Neutrophil (primary cell): Measurements from ENCODE around the gene HNRNPUL1.

ENCODE experiments used
- H3K27ac ChIP-seq: fragments of 200-600 bp; sonication (generic); 2 replicates; pipeline ENCODE4 v1.5.1; 2016; ENCODE audit warnings: mild to moderate bottlenecking, moderate library complexity
- H3K27me3 ChIP-seq: fragments of 200-600 bp; sonication (generic); 2 replicates; pipeline ENCODE4 v1.6.0; 2016; ENCODE audit warnings: mild to moderate bottlenecking
- H3K36me3 ChIP-seq: fragments of 200-600 bp; sonication (generic); 2 replicates; pipeline ENCODE4 v1.5.1; 2017
- H3K4me1 ChIP-seq, 2 experiments: fragments of 200-600 bp in 1 of 2; sonication (generic) in 1 of 2; 1 replicate in 1 of 2; 2 replicates in 1 of 2; pipeline versions ENCODE4 v1.5.1 to v1.6.1; 2013 to 2016; ENCODE audit warnings: low read depth in 1 of 2, low read length in 1 of 2, mild to moderate bottlenecking in 1 of 2, moderate library complexity in 1 of 2; ENCODE audit not compliant: control insufficient read depth in 1 of 2, insufficient read depth in 1 of 2
- H3K4me3 ChIP-seq, 2 experiments: fragments of 200-600 bp in 1 of 2; sonication (generic) in 1 of 2; 1 replicate in 1 of 2; 2 replicates in 1 of 2; pipeline ENCODE4 v1.5.1; 2013 to 2016; ENCODE audit warnings: low read depth in 1 of 2, low read length in 1 of 2, mild to moderate bottlenecking in 1 of 2, moderate library complexity in 1 of 2
- H3K9me3 ChIP-seq: fragments of 200-600 bp; sonication (generic); 2 replicates; pipeline ENCODE4 v1.5.1; 2016
- CTCF ChIP-seq: fragments of 200-600 bp; sonication (generic); IDR thresholded peaks from 2 replicates; pipeline ENCODE4 v1.5.1; 2016; ENCODE audit warnings: antibody characterized with exemption

HNRNPUL1 gene

GRCh38 chr19:41294393-41294792 is 30.2 kb downstream of the HNRNPUL1 start:
- H3K27ac ChIP-seq = no peak overlapping the region
- H3K9me3 ChIP-seq = no peaks in the 10 kb centered on the region
- H3K4me3 ChIP-seq = no peak overlapping the region
- H3K27me3 ChIP-seq = no peaks in the 10 kb centered on the region
- H3K36me3 ChIP-seq = peaks cover 97% of the 10 kb centered on the region
- H3K4me1 ChIP-seq = peaks cover 0 to 3% of the 10 kb centered on the region in 2 experiments
- no peak for TF ChIP-seq CTCF

GRCh38 chr19:41295499-41295898 is 31.3 kb downstream of the HNRNPUL1 start:
- Histone ChIP-seq H3K9me3 (no peaks in the 10 kb centered on the region), H3K4me1 (peaks cover 0 to 3% of the 10 kb centered on the region in 2 experiments), H3K27ac (no peak overlapping the region), H3K27me3 (no peaks in the 10 kb centered on the region), H3K36me3 (peaks cover 97% of the 10 kb centered on the region), H3K4me3 (no peak overlapping the region)
- TF ChIP-seq CTCF = no peak

- no peak for TF ChIP-seq CTCF
- Histone ChIP-seq H3K4me3 (no peak overlapping the region), H3K9me3 (no peaks in the 10 kb centered on the region), H3K4me1 (peaks cover 0 to 3% of the 10 kb centered on the region in 2 experiments), H3K27me3 (no peaks in the 10 kb centered on the region), H3K36me3 (peaks cover 96% of the 10 kb centered on the region), H3K27ac (peak overlapping the region; percentile 44)
Observed at GRCh38 chr19:41296433-41296871, 32.3 kb downstream of the HNRNPUL1 start.

GRCh38 chr19:41297628-41298347 is 33.6 kb downstream of the HNRNPUL1 start:
- H3K4me1 ChIP-seq = peaks cover 6 to 10% of the 10 kb centered on the region in 2 experiments
- TF ChIP-seq CTCF = no peak
- peak overlapping the region; percentile 44 for H3K27ac ChIP-seq
- H3K4me3 ChIP-seq = no peak overlapping the region
- H3K36me3 ChIP-seq = peaks cover 91% of the 10 kb centered on the region
- no peaks in the 10 kb centered on the region for H3K27me3 ChIP-seq
- no peaks in the 10 kb centered on the region for H3K9me3 ChIP-seq

- H3K4me1 ChIP-seq = peaks cover 10 to 13% of the 10 kb centered on the region in 2 experiments
- H3K9me3 ChIP-seq = no peaks in the 10 kb centered on the region
- no peaks in the 10 kb centered on the region for H3K27me3 ChIP-seq
- no peak for TF ChIP-seq CTCF
- peaks cover 90% of the 10 kb centered on the region for H3K36me3 ChIP-seq
- no peak overlapping the region for H3K4me3 ChIP-seq
- H3K27ac ChIP-seq = peak overlapping the region; percentile 44
Observed at GRCh38 chr19:41298348-41298964, 34.3 kb downstream of the HNRNPUL1 start.
